HepG2 (cell line): ENCODE measurements around the gene CYP2A6. TPM values are rescaled to one million over a fixed set of nuclear protein-coding genes. Genes with fewer than 3 reads are reported as not detected.

ENCODE experiments used
- ATAC-seq: fragments of 200-7000 bp; cut with Tn5 transposase; 3 replicates; pipeline ENCODE4 v1.9.1; 2020; ENCODE audit warnings: mild to moderate bottlenecking, moderate library complexity
- BruUV-seq: library from RNA; stranded (reverse); fragments of 400-500 nt; replicated peaks from 2 replicates; lab custom pipeline; 2021; lab: Mats Ljungman, UMichigan
- CTCF ChIA-PET: fragments of 300-600 bp; formaldehyde crosslinking; extraction: SDS; loops from one replicate; lab custom pipeline; 2021; ENCODE audit warnings: low total read pairs, inconsistent platforms, low intra/inter-chr PET ratio; lab: Yijun Ruan, JAX
- POLR2A ChIA-PET: fragments of 350-600 bp; sonication (Branson Sonifier 250); formaldehyde crosslinking; loops from one replicate; lab custom pipeline; 2020; ENCODE audit warnings: antibody characterized with exemption, inconsistent platforms; lab: Yijun Ruan, JAX
- DNase-seq: peaks from one replicate; pipeline ENCODE4 v3.0.0-alpha.2; 2015; ENCODE audit warnings: low spot score
- FAIRE-seq: peaks from 3 replicates; lab custom pipeline; 2011; peaks lifted over from hg19 to GRCh38; lab: Jason Lieb, UNC
- H2AFZ ChIP-seq: one replicate; pipeline ENCODE4 v1.6.1; 2011; ENCODE audit warnings: low read length, inconsistent platforms
- H3K27ac ChIP-seq: fragments of 300-600 bp; 3 replicates; pipeline ENCODE4 v1.8.0; 2011; ENCODE audit warnings: mixed run types, mild to moderate bottlenecking, mixed read lengths, low read length, inconsistent platforms; ENCODE audit not compliant: insufficient read depth; ENCODE audit errors: extremely low read length
- H3K27me3 ChIP-seq, 2 experiments: fragments of 200-600 bp in 1 of 2; 2 replicates in 1 of 2; 3 replicates in 1 of 2; pipeline versions ENCODE4 v1.6.0 to v1.8.0; 2011; ENCODE audit warnings: low read length in 2 of 2, mild to moderate bottlenecking in 2 of 2, moderate library complexity in 2 of 2, inconsistent platforms in 1 of 2; ENCODE audit not compliant: insufficient read depth in 2 of 2, control insufficient read depth in 1 of 2
- H3K36me3 ChIP-seq, 2 experiments: fragments of 200-600 bp in 1 of 2; replicated peaks in 1 of 2; 2 replicates in 1 of 2; 3 replicates in 1 of 2; pipeline versions ENCODE4 v1.5.1 to v1.8.0; 2011; ENCODE audit warnings: low read length in 2 of 2, inconsistent platforms in 1 of 2; ENCODE audit not compliant: insufficient read depth in 2 of 2, control insufficient read depth in 1 of 2
- H3K4me1 ChIP-seq: 2 replicates; pipeline ENCODE4 v1.5.1; 2012; ENCODE audit warnings: low read length, inconsistent platforms; ENCODE audit not compliant: insufficient read depth
- H3K4me2 ChIP-seq: 2 replicates; pipeline ENCODE4 v1.6.0; 2011; ENCODE audit warnings: low read depth, low read length, inconsistent platforms
- H3K4me3 ChIP-seq, 3 experiments: fragments of 200-600 bp in 1 of 3; sonication (generic), shearing (Covaris generic) in 1 of 3; replicated peaks in 1 of 3; 2 replicates each; pipeline ENCODE4 v1.5.1; 2011 to 2016; ENCODE audit warnings: low read length in 3 of 3, inconsistent platforms in 2 of 3, low read depth in 2 of 3, mild to moderate bottlenecking in 2 of 3, control low read depth in 1 of 3, mixed read lengths in 1 of 3; ENCODE audit not compliant: insufficient read depth in 1 of 3
- H3K79me2 ChIP-seq: one replicate; pipeline ENCODE4 v1.6.1; 2011; ENCODE audit warnings: low read length, inconsistent platforms; ENCODE audit not compliant: insufficient read depth
- H3K9ac ChIP-seq: 2 replicates; pipeline ENCODE4 v1.6.0; 2011; ENCODE audit warnings: mild to moderate bottlenecking, low read depth, low read length, inconsistent platforms; ENCODE audit not compliant: insufficient read depth
- H3K9me3 ChIP-seq: 2 replicates; pipeline ENCODE4 v1.5.1; 2012; ENCODE audit warnings: mild to moderate bottlenecking, low read length
- H4K20me1 ChIP-seq: 2 replicates; pipeline ENCODE4 v1.6.0; 2011; ENCODE audit warnings: inconsistent platforms, mild to moderate bottlenecking, low read length, moderate library complexity; ENCODE audit not compliant: insufficient read depth
- ATAD3A ChIP-seq: sonication (generic); formaldehyde crosslinking; IDR thresholded peaks from 2 replicates; pipeline ENCODE4 v1.4.0; 2020; ENCODE audit warnings: missing genetic modification reagents
- BCLAF1 ChIP-seq: fragments of 450-650 bp; IDR thresholded peaks from 2 replicates; pipeline ENCODE4 v1.6.1; 2017; ENCODE audit warnings: mild to moderate bottlenecking
- HMG20A ChIP-seq: IDR thresholded peaks from 2 replicates; pipeline ENCODE4 v1.6.1; 2016; ENCODE audit warnings: borderline replicate concordance
- HNRNPL ChIP-seq: fragments of 200-400 bp; formaldehyde crosslinking; IDR thresholded peaks from 2 replicates; pipeline ENCODE4 v1.6.1; 2017; ENCODE audit warnings: mild to moderate bottlenecking, low read depth, low read length
- IKZF4 ChIP-seq: sonication (generic); formaldehyde crosslinking; IDR thresholded peaks from 2 replicates; pipeline ENCODE4 v1.5.1; 2020; ENCODE audit warnings: borderline replicate concordance, mild to moderate bottlenecking, low read depth, missing genetic modification reagents; ENCODE audit errors: not compliant biosample characterization
- MNT ChIP-seq: fragments of 450-650 bp; IDR thresholded peaks from 2 replicates; pipeline ENCODE4 v1.6.1; 2016
- NFKB2 ChIP-seq: sonication (generic); formaldehyde crosslinking; IDR thresholded peaks from 2 replicates; pipeline ENCODE4 v1.4.0; 2020; ENCODE audit warnings: missing genetic modification reagents, borderline replicate concordance
- NR2F2 ChIP-seq: IDR thresholded peaks from 2 replicates; pipeline ENCODE4 v1.6.1; 2012; ENCODE audit warnings: low read depth, inconsistent platforms, borderline replicate concordance
- ONECUT2 ChIP-seq: sonication (generic); formaldehyde crosslinking; IDR thresholded peaks from 2 replicates; pipeline ENCODE4 v1.4.0; 2020; ENCODE audit warnings: missing genetic modification reagents
- PREB ChIP-seq: sonication (generic); formaldehyde crosslinking; IDR thresholded peaks from 2 replicates; pipeline ENCODE4 v1.4.0; 2020; ENCODE audit warnings: missing genetic modification reagents
- RXRA ChIP-seq: sonication (generic); formaldehyde crosslinking; IDR thresholded peaks from 2 replicates; pipeline ENCODE4 v1.5.1; 2020; ENCODE audit warnings: missing genetic modification reagents
- ZNF280B ChIP-seq: sonication (generic); formaldehyde crosslinking; IDR thresholded peaks from 2 replicates; pipeline ENCODE4 v1.5.0; 2020; ENCODE audit warnings: missing genetic modification reagents, mild to moderate bottlenecking, borderline replicate concordance
- ZNF577 ChIP-seq: sonication (generic); formaldehyde crosslinking; IDR thresholded peaks from 2 replicates; pipeline ENCODE4 v1.4.0; 2020; ENCODE audit warnings: mild to moderate bottlenecking, low read depth, missing genetic modification reagents, borderline replicate concordance
- ZSCAN20 ChIP-seq: sonication (generic); formaldehyde crosslinking; IDR thresholded peaks from 2 replicates; pipeline ENCODE4 v1.4.0; 2020; ENCODE audit warnings: missing genetic modification reagents, mild to moderate bottlenecking, borderline replicate concordance
- WGBS: methylation state at CpG from one replicate; pipeline ENCODE4 v1.1.6; 2017; ENCODE audit warnings: low lambda C conversion rate; 5-methylcytosine and 5-hydroxymethylcytosine counted together
- in situ Hi-C: cut with HindIII; loops from 2 replicates; pipeline ENCODE4 v1.10.0; 2017; ENCODE audit warnings: low pct_unique_long_range_greater_than_20kb; ENCODE audit not compliant: extremely low pct_ligation_motif_present
- intact Hi-C: fragments of 100-400 bp; cut with micrococcal nuclease; formaldehyde crosslinking; loops from one replicate; pipeline ENCODE4 v1.10.0; 2022; ENCODE audit not compliant: unreplicated experiment
- polyA plus RNA-seq, 8 experiments: library from polyadenylated mRNA; depleted of rRNA in 3 of 8; stranded (reverse) in 7 of 8; unstranded in 1 of 8; fragments of >200 nt; fragmentation: Illumina TruSeq in 4 of 8; extraction: Trizol in 4 of 8; gene quantifications; 2 replicates each; pipeline versions ENCODE4 v1.2.1 to v1.2.3, GENCODE V29; 2011 to 2016; ENCODE audit warnings: low read depth in 4 of 8, missing spikeins in 1 of 8, mixed read lengths in 1 of 8; ENCODE audit not compliant: insufficient read depth in 1 of 8
- total RNA-seq, 5 experiments: library from RNA; depleted of rRNA; stranded (reverse); fragments of >200 nt; fragmentation: Illumina TruSeq; extraction: Trizol; gene quantifications; 2 replicates each; pipeline ENCODE4 v1.2.3, GENCODE V29; 2016; ENCODE audit warnings: low read depth in 1 of 5

Gene CYP2A6
- total and polyA plus RNA-seq, 2 of the 13 experiments (the other 11 are each of a cell fraction or from before 2014, with no cell fraction given), result not detected

GRCh38 chr19:40800339-40800996 is 49.8 kb downstream of the CYP2A6 start:
- no peaks in the 10 kb centered on the region for H3K9me3 ChIP-seq
- FAIRE-seq, result no peak
- WGBS, result 92% methylated on average over 13 of the region's 27 CpGs
- peaks cover 66% of the 10 kb centered on the region for H3K4me1 ChIP-seq
- no peak for ATAC-seq
- peak overlapping the region; percentile 91 for H3K4me2 ChIP-seq
- H3K27me3 ChIP-seq, result no peaks in the 10 kb centered on the region; a peak in 1 of 5 replicates
- H3K79me2 ChIP-seq, result peaks cover 30% of the 10 kb centered on the region
- intact Hi-C loops, result no loop called here
- H3K27ac ChIP-seq, result no peak overlapping the region
- H3K4me3 ChIP-seq, result peak overlapping the region; percentile 77 to 94 (median 93); a peak in 5 of 6 replicates
- ChIA-PET POLR2A (interaction anchor here (3.5 to 5.0 kb wide), 2 partner anchors 23 to 50 kb away, joined by 28 to 44 read pairs; partner anchors contain the start of genes ACTMAP, RAB4B and SNRPA), CTCF (no interaction called here)
- H3K36me3 ChIP-seq, result peaks cover 4 to 9% of the 10 kb centered on the region in 2 experiments; a peak in 2 of 5 replicates
- no peak overlapping the region for H2AFZ ChIP-seq
- in situ Hi-C loops, result no loop called here
- peak overlapping the region; percentile 90 for H3K9ac ChIP-seq
- H4K20me1 ChIP-seq, result peaks cover 2% of the 10 kb centered on the region; the same call in 1 of the 2 replicates
- BruUV-seq, result no TSS peak
- DNase-seq, result no peak
- TF ChIP-seq ZNF577, result no peak
- TF ChIP-seq NFKB2, result no peak
- no peak for TF ChIP-seq IKZF4
- TF ChIP-seq ZNF280B, result 0 out of 2 replicates have a peak, but pooled peaks have one; percentile 37
- no peak for TF ChIP-seq PREB (CRISPR knock-in tag)
- no peak for TF ChIP-seq NR2F2
- TF ChIP-seq HMG20A (CRISPR knock-in tag), result no peak
- TF ChIP-seq BCLAF1, result no peak
- TF ChIP-seq ZSCAN20 (CRISPR knock-in tag), result no peak
- no peak; the same call in 1 of the 2 replicates for TF ChIP-seq RXRA (CRISPR knock-in tag)
- TF ChIP-seq ONECUT2 (CRISPR knock-in tag), result no peak
- no peak for TF ChIP-seq MNT
- TF ChIP-seq ATAD3A (CRISPR knock-in tag), result no peak
- TF ChIP-seq HNRNPL, result peak; percentile 70; the same call in 1 of the 2 replicates
